NCI-H1105 (cell line): ENCODE measurements around the gene TRABD.

Experiments used
- DNase-seq: peaks from one replicate; lab custom pipeline; 2025; lab: John Stamatoyannopoulos, UW

Gene TRABD

DNA sequence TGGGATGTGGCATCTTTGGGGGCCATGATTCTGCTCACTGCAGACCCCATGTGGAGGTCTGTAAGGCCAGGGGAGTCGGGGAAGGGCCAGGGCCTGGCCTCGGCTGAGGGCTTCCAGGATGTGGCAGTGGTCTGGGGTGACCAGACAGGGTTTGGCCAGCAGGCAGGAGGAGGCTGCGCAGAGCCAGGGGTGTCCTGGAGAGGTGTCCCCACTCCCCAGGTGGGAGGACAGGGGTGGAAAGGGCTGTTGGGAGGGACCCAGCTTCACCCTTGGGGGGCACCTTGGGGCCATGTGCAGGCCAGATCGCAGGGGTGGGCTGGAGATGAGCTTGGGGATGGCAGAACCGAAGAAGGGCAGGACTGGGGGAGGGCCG, 11.7 kb upstream of the TRABD start:
- no peak for DNase-seq

DNA sequence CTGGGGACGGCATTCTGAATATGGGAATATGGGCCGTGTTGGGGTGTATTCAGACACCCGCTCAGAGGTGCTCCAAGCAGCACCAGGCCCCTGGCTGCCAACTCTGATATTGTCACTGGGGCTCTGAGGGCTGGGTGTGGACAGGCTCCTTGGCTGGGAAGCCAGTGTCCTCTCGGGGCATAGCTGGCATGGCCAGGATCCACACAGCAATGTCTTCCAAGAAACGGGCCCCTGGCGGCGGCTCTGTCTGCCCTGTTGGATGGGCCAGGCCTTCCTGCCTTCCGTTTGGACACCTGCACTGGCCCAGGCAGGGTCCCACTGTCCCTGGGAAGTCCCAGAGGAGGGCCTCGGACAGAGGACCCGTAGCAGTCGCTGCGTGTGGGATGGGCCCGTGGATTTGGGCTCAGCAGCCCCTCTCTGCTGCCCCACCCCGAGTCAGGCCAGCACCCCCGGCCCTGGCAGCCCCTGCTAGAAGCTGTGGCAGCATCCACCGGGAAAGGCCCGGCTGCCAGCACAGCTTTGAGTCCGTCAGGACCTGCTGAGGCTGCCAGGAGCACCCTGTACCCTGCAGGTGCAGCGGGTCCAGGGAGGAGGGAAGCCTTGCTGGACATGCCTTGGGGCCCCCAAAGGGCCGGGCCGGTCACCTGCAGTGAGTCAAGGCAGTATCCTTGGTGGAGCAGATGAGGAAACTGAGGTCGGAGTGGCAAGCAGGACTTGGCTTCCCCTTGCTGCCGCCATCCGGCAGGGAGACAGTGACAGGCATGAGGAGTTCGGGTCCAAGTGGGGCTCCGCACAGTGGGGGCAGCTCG, 11.1 kb upstream of the TRABD start:
- no peak for DNase-seq

DNA sequence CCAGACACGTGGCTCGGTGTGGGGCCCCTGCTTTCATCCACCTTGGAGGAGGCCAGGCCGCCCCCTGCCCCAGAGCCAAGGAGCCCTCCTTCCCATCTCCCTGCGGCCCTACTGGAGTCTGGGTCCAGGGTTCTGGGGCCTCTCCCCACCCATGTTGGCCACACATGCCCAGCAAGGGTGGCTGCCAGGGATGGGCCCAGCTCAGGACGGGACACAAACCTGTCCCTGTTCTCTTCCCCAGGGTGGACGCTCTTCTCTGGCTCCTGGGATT, 10.6 kb upstream of the TRABD start:
- DNase-seq, result no peak

DNA sequence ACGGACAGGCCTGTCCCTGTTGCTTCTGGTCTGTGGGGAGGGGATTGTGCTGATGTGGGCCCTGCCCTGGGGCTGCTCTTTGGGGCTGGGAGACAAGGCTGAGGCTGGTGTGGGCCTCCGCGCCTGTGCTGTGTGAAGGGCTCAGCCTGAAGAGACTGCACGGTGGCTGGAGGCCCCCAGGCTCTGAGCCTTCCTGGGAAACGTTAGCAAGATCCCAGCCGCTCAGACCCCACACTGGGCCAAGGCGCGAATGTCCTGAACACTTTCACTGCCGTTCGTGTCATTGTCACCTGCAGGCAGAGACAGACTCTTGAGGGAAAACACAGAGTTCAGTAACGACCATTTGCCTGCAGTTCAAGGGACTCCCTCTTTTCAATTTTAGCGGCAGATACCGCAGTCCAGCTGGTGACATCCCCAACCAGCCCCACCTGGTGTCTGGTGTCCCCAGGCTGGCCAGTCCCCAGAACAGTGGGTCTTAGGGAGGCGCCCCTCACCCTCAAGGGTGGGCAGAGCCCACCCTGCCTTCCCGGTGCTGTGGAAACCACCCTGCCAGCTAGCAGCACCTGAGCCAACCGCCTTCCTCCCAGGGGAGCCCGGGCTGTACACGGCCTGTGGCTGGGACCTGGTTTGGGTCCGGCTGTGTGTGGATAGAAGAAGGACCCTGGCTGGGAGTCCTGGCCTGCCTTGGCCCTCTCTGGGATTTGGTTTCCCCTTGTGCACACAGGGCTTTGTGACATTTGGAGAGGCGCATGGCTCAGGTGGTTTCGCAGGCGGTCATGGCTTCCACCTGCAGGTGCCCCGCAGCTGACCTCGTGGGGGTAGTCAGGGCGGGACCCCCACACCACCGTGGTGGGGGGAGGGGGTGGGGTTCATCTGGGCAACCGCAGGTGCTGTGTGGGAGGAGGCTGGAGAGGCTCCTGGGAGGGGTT, 9.5 kb upstream of the TRABD start:
- no peak for DNase-seq

DNA sequence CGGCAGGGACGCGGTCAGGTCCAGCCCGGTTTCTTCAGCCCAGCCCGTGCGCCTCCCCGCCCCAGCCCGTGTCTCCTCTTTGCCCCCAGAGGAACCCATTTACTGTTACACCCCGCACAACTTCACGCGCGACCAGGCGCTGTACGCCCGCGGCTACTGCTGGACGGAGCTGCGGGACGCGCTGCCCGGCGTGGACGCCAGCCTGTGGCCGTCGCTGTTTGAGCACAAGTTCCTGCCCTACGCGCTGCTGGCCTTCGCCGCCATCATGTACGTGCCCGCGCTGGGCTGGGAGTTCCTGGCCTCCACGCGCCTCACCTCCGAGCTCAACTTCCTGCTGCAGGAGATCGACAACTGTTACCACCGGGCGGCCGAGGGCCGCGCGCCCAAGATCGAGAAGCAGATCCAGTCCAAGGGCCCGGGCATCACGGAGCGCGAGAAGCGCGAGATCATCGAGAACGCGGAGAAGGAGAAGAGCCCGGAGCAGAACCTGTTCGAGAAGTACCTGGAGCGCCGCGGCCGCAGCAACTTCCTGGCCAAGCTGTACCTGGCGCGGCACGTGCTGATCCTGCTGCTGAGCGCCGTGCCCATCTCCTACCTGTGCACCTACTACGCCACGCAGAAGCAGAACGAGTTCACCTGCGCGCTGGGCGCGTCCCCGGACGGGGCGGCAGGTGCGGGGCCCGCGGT, 8.7 kb upstream of the TRABD start:
- no peak for DNase-seq

DNA sequence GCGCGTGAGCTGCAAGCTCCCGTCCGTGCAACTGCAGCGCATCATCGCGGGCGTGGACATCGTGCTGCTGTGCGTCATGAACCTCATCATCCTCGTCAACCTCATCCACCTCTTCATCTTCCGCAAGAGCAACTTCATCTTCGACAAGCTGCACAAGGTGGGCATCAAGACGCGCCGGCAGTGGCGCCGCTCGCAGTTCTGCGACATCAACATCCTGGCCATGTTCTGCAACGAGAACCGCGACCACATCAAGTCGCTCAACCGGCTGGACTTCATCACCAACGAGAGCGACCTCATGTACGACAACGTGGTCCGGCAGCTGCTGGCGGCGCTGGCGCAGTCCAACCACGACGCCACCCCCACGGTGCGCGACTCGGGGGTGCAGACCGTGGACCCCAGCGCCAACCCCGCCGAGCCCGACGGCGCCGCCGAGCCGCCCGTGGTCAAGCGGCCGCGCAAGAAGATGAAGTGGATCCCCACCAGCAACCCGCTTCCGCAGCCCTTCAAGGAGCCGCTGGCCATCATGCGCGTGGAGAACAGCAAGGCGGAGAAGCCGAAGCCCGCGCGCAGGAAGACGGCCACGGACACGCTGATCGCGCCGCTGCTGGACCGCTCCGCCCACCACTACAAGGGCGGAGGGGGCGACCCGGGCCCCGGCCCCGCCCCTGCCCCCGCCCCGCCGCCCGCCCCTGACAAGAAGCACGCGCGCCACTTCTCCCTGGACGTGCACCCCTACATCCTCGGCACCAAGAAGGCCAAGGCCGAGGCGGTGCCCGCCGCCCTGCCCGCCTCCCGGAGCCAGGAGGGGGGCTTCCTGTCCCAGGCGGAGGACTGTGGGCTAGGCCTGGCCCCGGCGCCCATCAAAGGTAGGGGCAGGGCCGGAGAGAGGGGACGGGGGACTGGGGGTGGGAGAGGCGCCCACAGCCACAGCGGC, 7.9 kb upstream of the TRABD start:
- DNase-seq, result no peak

DNA sequence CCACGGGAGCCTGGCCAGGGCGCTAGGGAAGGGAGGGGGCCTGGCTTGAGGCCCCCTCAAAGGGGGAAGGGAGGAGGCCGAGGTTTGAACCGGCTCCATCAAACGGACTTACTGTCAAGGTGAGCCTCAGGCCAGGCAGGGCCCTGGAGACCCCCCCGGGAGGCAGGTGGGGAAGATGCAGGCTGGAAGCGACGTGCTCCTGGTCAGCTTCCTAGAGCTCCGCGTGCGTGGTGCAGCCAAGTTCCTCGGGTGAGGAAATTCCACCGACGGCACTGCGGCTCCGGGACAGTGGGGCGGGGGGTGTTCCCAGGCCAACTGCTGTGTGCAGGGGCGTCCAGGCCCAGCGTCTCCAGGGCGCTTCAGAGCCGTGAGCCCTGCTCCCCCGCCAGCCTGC, 7.2 kb upstream of the TRABD start:
- DNase-seq, result no peak

DNA sequence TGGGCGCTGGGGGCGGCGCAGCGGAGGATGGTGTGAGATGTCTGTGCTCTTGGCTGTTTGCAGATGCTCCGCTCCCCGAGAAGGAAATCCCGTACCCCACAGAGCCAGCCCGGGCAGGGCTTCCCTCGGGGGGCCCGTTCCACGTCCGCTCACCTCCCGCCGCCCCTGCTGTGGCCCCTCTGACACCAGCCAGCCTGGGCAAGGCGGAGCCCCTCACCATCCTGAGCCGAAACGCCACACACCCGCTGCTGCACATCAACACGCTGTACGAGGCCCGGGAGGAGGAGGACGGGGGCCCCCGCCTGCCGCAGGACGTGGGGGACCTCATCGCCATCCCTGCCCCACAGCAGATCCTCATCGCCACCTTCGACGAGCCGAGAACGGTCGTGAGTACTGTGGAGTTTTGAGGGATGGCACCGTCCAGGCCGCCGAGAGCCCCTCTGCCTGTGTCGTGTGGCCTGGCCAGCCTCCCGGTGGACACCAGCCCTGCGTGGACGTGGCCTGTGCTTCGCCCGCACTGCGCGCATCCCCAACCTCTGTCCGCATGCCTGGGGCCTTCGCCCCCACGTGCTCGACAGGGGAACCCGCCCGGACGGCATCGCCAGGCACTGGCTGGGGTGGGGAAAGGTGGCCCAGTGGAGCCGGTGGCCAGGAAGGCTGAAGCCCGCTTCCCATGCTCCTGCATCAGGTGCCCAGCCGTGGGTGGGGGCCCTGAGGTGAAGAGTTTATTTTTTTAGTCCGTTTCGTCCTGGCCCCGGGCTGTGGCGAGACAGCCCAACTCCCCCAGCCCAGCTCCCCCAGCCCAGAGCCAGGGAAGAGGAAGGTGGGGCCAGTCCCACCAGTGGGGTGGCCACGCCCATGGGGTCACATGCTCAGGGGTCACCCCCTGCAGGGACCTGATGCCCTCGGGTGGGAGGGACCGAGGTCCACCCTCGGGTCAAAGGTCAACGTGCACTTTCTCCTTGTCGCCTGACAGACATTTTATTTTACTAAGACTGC, 6.5 kb upstream of the TRABD start:
- no peak for DNase-seq

DNA sequence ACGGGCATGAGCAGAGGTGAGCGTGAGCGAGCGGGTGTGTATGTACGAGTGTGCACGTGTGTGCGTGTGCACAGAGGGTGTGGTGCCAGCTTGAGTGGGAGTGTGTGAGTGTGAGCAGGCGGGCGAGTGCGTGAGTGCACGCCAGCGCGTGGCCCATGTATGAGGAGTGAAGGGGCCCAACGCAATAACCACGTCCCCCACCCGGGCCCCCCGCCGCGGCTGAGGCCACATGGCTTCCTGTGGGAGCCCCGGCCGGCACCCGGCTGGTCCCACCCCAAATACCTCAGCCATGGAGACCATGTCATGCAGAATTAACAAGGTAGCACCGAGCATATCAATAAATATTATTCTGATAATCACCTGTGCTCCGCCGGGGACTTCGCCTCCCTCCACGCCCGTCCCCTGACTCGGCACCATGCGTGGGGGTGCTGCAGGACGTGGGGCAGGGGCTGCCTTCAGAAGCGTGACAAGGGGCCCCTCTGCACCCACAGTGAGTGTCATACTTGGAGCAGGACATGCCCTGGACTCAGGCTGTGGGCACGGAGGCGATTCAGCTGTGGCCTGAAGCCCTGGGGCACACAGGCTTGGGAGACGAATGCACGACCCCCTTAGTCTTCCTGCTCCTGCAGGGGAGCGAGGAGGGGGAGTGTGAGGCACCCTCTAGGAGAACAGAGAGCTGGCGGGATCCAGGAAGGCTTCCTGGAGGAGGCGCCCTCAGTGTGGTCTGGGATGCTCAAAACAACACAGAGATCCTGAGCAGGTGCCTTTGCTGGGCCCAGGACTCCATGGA, 5.6 kb upstream of the TRABD start:
- no peak for DNase-seq

DNA sequence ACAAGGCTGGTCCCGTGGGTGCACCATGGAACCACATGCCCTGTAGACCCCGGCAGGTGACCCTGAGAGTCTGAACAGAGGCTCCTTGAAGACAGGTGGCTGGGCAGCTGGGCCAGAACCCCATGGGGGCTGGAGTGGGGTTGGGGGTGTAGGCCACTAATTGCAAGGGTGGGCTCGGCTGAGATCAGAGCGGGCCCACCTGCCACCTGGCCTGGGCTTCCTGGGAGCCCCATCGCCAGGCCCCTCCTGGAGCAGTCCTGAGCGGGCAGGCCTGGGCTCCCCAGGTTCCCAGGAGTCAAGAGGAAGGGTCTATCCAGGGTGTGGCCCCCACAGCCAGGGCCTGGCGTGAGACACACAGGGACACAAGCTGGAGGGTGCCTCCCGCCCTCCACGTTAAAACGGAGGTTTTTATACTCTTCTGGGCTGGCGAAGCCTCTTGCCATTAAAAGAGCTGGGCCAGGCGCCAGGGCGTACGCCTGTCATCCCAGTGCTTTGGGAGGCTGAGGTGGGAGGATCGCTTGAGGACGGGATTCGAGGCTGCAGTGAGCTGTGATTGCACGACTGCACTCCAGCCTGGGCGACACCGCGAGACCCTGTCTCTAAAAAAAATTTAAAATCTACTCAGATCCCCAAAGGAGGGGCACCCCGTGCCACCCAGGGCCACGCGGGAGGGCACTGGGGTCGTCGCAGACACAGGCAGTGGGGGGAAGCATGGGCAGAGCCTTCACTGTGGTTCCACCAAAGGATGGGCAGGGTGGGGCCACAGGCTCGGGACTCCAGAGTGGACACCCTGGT, 4.8 kb upstream of the TRABD start:
- DNase-seq, result no peak

DNA sequence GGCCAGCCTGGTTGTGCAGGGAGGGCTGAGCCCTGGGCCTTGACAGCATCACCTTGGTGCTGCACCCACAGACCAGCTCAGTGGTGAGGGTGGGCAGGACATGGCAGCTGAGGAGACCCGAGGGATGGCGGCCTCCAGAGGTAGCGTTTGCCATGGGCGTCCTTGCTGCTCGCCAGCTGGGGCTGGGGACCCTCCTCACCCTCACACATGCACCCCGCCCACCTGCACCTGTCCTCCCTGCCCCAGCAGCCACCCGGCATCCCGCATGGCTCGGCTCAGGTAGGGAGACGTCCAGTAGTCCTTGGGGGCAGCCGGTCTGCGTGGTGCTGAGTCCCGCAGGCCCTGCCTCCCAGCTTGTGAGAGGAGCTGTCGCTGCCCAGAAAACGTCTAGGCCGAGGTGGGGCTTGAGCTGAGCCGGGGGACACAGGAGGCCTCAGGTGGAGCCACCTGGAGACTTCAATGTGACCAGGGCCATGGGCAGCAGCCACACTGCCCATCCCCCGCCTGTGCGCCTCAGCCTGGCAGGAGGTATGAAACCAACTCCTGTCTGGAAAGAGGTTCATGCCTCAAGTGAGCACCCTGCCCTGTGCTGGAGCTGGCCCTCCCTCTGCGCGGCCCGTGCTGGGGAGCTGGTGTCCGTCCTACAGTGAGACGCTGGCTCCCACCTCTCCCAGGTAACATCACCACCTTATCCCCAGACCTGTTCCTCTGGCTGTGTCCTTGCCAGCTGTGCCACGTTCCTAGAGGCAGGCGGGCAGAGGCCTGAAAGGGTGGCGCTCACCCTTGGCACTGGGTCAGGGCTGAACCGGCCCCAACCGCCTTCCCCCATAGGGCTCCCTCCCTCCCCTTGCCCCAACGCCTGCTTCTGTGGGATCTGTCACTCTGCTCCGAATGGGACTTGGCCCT, 3.3 kb upstream of the TRABD start:
- no peak for DNase-seq

DNA sequence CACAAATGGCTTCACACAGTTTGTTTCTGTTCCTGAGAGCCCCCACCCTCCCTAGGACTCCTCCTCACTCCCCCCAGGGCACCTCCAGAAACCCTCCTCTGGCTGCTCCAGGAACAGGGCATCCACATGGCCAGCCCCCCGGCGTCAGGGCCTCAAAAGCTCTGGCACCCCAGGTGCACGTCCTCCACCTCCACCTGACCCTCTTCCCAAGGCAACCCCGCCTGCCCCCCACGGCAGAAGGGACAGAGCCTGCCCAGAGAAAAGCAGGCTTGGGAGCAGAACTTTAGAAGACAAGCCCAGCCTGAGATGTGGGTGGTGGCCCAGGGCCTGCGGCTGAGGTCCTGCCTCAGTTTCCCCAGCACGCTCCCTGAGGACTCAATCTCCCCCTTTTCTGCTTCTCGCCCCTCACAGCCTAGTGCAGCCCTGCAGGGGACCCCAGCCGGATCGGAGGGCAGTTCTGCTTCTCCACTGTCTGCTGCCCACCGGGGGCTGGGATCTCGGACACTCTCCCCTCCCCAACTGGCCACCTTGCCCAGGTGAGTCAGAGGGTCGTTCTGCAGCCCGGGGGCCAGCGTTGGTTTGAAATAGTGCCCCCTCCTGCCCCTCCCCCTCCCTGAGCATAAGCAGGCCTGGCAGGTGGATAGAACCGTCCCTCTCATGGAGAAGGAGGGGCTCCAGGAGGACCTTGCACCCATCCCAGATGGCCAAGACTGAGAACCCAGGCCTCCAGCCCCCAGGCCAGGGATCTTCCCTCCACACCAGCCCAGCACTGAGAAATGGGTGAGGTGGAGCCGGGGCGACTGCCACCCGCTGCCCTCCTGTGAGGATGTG, 2.4 kb upstream of the TRABD start:
- DNase-seq, result no peak

DNA sequence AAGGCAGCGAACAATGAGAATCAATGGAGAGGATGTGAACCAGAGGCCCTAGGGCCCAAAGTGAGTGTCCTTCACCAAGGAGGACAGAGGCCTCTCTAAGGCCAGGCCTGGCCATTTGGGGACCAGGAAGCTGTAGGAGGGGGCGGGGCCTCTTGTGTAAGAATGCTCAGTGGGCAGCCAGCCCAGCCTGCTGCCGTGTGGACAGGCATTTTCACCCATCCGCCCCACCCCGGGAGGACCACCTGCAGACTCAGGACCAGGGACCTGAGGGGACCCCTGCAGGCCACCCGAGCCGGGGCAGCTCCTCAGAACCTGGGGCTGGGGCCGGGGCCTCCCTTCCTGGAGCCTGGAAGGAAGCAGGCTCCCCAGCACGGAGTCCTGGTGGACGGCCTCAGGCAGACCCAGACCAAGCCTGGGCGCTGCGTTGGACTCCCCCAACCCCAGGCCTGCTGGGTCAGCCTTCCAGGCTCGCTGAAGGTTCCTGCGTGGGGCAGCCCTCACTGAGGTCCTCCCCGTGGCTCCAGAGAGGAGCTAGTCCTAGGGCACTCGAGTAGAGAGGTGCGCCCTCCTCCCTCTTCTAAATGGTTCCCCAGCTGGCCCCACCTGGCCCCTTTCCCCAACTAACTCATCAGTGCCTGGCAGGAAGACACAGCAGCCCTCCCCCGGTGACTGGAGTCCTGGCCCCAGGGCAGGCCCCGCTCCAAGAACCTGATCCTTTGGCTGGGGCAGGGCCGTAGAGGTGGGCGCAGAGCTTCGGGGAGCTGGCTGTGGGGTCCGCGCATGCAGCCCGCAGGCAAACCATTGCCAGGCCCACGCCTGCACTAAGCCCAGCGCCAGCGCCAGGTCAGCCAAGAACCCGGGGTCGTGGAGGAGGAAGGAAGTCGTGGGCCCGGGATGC, 1.5 kb upstream of the TRABD start:
- no peak for DNase-seq

DNA sequence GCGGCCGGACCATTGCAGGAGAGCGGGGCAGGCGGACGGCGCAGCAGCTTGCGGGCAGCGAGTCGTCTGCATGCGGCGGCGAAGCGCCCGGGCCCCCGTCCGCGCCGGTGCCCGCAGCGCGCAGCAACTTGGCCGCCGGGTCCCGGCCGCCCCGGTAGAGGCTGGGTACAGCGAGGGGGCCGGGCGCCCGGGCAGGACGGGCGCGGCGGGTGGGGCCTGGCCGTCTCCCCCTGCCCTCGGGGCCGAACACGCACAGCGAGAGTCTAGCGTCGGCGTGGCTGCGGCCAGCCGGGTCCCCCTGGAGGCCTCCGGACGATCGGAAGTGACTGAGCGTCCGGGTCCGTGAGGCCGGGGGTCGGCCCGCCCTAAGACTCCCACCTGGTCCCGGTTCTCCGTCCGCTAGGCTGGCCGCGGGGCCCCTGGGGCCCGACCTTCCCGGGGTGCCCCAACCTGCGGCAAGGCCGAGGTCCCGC, 775 bp upstream of the TRABD start:
- DNase-seq, result no peak

DNA sequence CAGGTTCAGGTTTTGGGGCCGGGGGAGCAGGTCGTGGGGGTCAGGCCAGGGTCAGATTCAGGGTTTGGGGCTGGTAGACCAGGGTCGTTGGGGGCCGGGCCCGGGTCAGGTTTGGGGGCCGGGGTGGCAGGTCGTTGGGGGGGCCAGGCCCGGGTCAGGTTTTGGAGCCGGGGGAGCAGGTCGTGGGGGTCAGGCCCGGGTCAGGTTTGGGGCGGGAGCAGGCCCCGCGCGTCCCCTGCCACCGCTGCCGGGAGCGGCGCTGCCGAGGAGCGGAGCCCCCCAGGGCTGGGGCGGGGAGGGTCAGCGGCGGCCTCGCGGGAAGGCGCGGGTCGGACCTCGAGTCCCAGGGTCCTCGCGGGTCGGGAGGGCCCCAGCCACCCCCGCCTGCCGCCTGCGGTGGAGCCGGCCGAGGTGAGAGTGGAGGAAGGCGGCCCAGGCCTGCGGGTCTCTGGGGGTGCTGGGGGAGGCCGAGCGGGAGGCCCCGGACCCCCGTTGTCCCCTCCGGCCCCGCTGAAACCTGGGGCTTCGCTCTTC, 535 bp downstream of the TRABD start:
- DNase-seq, result no peak
